ENCODE measurements around the gene FIP1L1.
"Not testable (repeated sequence)": the region's sequence is repeated elsewhere in the genome, so short reads cannot be mapped to it uniquely, and the experiment has no call there.

The FIP1L1 gene, protein sequence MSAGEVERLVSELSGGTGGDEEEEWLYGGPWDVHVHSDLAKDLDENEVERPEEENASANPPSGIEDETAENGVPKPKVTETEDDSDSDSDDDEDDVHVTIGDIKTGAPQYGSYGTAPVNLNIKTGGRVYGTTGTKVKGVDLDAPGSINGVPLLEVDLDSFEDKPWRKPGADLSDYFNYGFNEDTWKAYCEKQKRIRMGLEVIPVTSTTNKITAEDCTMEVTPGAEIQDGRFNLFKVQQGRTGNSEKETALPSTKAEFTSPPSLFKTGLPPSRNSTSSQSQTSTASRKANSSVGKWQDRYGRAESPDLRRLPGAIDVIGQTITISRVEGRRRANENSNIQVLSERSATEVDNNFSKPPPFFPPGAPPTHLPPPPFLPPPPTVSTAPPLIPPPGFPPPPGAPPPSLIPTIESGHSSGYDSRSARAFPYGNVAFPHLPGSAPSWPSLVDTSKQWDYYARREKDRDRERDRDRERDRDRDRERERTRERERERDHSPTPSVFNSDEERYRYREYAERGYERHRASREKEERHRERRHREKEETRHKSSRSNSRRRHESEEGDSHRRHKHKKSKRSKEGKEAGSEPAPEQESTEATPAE

DNA sequence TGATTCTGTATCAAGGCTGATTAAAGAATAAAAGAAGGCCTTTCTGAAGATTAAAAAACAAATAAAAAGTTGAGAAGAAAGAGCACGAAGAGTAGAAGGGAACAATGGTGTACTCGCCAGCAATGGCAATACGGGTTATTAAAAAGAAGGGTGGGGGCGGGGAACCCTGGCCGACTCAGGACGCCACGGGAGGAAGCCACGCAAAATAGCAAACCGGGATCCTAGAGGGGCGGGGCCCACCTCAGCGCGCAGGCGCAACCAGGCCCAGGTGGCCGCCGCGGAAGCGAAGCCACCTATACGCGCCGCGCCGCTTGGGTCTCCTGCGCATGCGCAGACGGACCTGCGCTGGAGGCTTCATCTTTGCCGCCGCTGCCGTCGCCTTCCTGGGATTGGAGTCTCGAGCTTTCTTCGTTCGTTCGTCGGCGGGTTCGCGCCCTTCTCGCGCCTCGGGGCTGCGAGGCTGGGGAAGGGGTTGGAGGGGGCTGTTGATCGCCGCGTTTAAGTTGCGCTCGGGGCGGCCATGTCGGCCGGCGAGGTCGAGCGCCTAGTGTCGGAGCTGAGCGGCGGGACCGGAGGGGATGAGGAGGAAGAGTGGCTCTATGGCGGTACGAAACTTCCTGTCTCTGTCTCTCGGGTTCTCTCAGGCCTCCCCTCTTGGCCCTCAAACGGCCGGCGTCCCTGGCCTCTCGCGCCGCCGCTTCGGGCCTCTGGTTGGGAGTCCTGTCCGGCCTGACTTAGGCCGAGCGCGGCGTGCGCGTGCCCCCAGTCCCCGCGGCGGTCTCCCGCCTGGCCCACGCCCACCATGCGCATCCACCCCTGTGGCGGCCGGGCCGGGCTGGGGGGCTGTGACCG is at the start of gene FIP1L1:
TSS of gene FIP1L1 (plus strand) at position 323 of the 852 bp plus-strand sequence. CDS start at position 521, 198 bp downstream.
- peak; percentile 95 for DNase-seq

DNA sequence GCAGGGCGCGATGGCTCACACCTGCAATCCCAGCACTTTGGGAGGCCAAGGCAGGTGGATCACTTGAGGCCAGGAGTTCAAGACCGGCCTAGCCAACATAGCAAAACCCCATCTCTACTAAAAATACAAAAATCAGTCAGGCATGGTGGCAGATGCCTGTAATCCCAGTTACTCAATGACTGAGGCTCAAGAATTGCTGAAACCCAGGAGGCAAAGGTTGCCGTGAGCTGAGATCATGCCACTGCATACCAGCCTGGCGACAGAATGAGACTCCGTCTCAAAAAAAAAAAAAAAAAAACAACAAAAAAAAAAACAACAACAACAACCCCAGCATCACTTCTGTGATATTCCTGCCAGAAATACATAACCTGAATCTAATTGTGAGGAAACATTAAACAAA is 42.5 kb upstream of the FIP1L1 start:
- not testable (repeated sequence) for DNase-seq

DNA sequence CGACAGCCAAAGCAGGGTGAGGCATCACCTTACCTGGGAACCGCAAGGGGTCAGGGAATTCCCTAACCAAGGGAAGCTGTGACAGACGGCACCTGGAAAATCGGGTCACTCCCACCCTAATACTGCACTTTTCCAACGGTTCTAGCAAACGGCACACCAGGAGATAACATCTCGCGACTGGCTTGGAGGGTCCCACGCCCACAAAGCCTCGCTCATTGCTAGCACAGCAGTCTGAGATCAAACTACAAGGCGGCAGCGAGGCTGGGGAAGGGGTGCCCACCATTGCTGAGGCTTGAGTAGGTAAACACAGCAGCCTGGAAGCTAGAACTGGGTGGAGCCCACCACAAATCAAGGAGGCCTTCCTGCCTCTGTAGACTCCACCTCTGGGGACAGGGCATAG is 37.3 kb upstream of the FIP1L1 start:
- DNase-seq = not testable (repeated sequence)

DNA sequence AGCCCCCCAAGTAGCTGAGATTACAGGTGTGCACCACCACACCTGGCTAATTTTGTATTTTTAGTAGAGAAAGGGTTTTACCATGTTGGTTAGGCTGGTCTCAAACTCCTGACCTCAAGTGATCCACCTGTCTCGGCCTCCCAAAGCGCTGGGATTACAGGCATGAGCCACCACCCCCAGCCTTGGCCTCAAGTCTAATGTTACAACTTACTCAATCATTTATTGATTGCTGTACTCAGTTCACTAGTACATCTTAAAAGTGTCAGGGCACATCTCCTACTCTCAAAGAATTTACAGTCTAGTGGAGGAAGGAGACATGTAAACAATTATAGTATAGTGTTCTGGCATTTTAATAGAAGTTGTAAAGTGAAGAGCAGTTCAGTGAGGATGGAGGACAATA is 31.0 kb upstream of the FIP1L1 start:
- DNase-seq = not testable (repeated sequence)

DNA sequence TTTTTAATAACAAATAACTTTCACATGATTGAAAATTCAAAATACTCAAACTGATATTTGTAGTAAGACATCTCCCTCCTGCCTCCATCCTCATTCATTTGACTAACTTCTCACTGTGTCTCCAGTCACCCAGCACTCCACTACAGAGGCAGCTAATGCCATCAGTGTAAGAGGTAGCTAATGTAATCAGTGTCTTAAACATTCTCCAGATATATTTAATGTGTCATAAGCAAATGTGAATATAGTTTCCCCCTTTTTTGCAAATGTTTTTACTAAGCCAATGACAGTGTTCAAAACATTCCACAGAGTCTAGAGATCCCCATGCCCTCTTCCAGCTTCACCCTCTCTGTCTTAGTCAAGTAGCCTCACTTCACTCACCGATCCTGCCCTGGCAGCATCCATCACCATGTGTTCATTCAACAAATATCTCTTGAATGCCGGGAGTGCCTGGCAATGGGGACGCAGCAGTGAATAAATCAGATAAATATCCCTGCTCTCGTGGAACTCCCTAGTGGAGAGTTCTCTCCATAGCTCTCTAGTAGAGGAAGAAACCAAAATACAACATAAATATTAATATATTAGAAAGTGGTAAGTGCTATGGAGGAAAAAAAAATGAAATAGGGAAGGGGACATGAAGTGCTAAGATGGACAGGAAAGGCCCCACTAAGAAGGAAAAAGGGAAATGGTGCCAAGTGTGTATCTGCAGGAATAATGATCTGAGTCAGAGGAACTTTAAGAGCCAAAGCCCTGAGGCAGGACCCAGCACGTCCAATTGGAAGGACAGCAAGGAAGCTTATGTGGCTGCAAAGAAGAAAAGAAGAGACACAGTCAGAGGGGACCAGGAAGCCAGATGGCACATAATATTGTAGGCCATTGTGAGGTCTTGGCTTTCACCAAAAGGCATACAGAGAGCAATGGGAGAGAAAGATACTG is 30.3 kb upstream of the FIP1L1 start:
- DNase-seq = no peak

DNA sequence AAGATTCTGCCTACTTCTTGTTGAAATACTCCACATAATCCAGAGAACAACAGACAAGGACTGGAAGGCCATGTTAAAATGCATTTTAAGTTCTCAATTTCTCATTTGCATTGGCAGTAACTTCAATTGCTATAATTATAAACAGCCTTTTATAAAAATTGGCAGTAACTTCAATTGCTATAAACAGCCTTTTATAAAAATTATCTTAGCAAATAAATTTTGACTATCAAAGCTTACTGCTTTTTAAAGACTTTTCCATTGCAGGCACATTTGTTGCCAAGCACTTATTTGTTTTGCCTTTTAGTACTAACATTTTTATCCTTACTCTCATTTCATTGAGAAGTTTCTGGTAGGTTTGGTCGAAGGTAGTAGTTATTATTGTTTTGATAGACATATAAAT is 29.4 kb upstream of the FIP1L1 start:
- DNase-seq = no peak

DNA sequence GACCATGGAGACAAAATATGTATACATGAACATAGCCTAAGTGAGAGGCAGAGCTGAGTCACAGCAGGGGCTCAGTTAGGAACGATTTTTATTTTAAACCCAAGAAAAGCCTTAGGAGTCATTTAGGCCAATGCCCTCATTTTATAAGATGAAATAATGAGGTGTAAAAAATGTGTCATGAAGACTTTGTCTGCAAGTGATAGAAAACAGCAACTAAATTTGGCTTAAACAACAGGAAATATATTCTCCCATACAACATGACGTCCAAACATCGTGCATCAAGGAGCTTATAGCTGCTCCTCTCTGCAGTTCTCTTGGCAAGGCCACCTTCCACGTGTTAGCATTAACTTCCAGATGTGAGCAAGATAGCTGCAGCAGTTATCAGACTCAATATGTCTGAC is 28.4 kb upstream of the FIP1L1 start:
- no peak for DNase-seq

DNA sequence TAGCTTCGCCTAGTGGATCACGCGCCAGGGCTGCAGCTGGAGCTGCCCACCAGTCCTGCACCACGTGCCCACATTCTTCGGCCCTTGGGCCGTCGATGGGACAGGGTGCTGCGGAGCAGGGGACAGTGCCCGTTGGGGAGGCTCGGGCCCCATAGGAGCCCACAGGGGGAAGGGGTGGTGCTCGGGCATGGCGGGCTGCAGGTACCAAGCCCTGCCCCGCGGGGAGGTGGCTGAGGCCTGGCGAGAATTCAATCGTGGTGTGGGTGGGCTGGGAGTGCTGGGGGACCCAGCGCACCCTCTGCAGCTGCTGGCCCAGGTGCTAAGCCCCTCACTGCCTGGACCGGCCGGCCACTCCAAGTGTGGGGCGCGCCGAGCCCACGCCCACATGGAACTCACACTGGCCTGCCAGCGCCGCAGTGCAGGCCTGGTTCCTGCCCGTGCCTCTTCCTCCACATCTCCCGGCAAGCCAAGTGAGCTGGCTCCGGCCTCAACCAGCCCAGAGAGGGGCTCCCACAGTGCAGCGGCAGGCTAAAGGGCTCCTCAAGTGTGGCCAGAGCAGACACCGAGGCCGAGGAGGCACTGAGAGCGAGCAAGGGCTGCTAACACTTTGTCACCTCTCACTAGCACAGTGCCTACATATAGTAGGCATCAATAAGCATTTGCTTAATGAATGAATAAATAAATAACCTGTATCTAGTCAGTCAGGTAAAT is 23.3 kb upstream of the FIP1L1 start:
- DNase-seq = no peak

DNA sequence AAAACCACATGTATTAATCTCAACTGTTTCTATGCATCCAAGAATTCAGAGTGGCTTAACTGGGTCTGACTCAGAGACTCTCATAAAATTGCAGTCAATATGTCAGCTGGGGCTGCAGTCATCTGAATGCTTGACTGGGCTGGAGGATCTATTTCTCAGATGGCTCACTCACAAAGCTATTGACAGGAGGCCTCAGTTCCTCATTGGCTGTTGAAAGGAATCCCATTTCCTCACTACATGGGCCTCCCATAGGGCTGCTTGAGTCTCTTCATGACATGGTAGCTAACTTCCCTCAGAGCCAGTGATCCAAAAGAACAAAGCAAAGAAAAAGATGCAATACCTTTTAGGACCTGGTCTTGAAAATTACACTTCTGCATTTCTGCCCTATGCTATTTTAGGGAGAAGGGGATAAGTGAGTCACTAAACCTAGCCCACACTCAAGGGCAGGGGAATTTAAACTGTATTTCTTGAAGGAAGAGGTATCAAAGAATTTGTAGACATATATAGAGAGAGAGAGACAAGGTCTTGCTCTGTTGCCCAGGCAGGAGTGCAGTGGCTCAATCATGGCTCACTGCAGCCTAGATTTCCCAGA is 21.4 kb upstream of the FIP1L1 start:
- DNase-seq = no peak

DNA sequence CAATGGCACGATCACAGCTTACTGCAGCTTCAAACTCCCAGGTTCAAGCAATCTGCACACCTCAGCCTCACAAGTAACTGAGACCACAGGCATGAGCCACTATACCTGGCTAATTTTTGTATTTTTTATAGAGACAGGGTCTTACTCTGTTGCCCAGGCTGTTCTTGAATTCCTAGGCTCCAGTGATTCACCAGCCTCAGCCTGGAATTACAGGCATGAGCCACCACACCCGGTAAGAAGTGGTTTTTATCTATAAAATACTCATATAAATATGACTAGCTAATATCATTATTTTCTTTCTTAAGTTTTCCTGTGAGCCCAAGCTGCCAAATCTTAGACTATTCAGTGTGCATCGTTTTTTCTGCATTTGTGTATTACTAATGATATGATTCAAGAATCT is 16.0 kb upstream of the FIP1L1 start:
- DNase-seq = no peak

DNA sequence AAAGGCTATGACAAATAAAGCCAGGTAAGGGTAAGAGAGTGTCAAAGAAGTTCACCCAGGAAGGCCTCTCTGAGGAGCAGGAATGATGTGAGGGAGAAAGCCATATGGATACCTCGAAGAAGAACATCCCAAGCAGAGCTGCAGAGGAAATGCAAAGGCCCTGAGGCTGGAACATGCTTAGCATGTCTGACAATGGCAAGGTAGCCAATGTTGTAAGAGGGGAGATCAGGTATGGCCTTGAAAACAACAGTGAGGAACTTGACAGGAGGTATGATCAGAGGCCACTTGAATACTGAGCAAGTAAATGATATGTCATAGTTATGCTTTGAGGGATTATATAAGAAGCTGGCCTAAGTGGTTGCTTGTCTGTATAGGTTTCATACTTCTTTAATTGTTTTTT is 15.3 kb upstream of the FIP1L1 start:
- no peak for DNase-seq

DNA sequence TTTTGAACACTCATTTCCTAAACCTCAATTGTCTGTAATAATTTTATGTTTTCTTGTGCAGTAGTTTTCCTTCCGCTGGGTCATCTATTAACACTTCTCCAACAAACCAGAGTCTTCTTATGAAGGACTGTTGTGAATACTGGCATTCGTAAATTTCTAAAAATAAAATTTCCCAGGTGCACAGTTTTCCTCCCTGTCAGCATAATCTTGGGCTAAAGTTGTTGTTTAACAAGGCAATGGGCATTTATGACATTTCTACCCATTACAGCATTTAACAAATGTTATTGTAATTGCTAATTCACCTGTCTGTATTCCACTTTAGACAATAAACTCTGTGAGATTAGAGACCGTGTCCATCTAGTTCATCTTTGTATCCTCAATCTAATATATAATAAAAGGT is 12.8 kb upstream of the FIP1L1 start:
- DNase-seq = no peak

DNA sequence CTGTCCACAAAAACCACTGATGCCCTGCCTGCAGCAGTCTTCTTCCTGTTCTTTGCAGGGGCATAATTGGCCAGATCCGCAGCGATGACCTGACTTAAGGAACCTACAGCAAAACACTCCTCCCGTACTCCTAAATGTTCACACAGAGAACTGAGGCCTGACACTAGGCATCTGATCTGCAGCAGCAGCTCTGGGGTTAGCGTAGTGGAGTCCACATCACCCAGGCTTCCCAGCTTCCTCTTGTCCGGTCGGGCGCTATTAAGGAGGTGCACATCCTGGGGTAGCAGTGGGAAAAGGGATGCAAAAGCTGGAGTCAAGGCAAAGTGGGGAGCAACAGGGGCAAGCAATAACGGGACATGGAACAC is 12.3 kb upstream of the FIP1L1 start:
- DNase-seq = no peak

DNA sequence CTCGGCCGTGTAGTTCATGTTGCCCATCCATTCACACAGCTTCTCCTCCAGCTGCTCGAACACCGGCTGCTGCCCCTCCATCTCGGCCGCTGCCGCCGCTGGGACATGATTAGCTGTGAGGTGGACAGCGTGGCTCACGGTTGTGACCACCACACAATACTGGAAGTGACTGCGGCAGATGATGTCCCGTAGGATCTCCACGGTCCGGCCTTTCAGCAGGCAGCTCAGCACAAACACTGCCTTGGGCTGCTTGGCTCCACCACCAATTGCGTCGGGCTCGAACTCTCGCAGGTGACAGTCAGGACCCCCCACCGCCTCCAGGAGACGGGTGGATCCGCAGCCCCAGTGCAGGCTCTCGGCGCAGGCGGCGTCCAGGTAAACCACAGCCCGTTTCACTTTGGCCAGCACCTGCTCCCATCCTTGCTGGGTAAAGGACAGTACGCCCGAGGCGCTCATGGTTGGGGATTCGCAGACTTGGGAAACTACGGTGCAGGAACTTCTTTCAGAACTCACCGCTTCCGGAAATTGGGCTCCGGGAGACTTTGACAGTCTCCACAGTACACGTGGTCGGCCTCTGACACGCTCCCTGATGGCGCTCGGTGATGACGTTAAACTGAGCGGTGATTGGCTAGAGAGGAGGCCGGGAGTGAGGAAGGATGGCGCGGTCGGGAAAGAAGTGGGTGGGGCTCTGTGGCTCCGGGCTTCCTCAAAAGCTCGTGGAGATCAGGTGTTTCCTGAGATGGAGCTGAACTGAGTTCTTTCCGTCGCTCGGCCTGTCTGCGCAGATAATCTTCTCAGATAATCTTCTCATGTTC is 11.7 kb upstream of the FIP1L1 start, which contains the start of gene SCFD2:
TSS of gene SCFD2 (minus strand) at position 576 of the 815 bp plus-strand sequence.
- DNase-seq = peak; percentile 94

DNA sequence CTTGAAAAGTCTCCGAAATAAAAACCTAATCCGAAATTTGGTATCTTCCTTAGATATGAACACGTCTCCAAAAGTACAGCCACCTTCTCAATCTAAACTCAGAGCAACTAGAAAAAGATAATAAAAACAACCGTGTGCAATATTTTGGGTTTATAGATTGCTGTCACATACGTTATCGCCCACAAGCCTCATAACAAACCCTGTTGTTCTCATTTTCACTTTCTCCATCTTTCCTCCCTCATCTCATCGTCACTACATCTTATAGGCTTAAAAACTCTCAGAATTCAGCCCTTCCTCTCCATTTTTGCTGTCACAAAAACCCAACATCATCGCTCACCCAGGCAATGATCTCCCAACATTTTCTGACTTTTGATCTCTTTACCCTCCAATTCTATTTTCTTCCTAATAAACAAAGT is 11.1 kb upstream of the FIP1L1 start:
- DNase-seq = no peak

DNA sequence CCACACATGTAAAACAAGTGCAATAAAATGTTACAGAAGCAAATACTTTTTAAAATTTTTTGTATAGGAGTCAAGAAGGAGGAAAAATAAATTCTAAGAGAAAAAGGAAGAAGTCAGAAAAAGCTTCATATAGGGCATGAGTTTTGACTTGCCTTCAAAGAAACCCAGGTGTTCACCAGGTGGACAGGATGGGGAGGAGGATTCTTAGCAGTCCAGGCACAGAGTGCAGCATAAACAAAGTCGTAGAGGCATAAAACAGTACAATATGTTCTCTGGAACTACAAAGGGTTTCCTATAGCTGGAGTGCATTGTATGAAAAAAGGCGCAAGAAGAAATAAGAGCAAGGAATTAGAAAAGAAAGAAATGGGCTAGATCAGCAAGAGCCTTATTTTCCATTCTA is 9.7 kb upstream of the FIP1L1 start:
- no peak for DNase-seq

DNA sequence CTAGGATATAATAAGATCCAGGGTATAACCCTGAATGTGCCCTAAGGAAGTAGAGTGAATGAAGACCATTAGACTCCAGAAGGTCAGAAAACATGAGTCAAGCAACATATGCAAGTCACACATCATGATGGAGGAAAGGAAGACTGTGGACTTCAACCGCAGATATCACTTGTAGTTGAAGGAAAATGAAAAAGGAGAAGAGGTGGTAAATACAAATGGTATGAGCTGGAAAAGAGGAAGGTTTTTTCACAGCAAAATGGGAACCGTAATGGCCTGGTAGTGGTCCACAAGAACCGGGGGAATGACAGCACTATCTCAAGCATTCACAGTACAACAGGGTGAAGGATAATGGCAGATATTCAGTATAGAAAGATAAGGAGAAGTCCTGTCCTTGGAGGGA is 6.4 kb upstream of the FIP1L1 start:
- no peak for DNase-seq

DNA sequence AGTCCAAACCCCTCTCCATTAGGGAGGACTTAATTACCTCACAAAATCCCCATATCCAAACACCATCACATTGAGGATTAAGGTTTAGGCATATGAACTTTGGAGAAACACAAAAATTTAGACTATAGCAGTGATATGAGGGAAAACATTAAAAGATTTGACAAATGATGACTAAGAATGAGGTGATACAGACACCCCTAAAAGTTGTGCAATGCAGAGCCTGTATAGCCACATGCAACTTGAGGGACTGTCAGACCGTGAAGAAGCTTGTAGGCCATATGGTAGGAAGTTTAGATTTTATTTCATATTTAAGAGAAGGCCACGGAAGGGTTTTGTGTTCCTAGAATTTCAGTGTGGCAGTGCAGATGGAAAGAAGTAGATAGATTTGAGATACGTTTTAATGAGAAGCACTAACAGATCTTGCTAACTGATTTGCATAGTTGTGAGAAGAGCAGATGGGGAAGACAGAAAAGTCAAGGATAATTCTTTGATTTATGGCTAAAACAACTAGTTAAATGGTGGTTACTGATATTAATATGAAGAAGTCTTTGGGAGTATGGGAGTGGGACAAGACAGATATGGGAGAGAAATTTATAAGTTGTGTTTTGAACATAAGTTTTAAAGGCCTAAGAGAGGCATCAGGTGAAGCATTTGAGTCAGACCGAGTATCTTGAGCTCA is 5.5 kb upstream of the FIP1L1 start:
- DNase-seq = no peak

DNA sequence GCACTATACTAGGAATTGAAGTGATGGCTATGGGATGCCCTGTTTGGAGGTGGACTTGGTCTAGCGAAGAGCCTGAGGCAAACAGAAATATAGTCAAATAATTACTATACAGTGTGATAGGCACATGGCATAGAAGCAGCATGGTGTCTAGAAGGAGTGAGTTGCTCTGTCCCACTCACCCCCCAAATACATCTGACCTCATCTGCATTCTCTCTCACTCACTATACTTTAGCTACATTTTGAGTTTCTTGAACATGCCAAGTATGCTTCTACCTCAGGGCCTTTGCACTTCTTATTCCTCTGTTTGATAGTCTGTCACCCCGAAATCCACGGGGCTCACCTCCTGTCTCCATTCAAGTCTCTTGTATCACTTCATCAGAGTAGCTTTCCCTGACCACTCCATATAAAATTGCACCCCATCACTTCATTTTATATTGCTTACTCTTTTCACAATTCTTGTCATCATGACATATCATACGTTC is 2.6 kb upstream of the FIP1L1 start:
- no peak for DNase-seq

DNA sequence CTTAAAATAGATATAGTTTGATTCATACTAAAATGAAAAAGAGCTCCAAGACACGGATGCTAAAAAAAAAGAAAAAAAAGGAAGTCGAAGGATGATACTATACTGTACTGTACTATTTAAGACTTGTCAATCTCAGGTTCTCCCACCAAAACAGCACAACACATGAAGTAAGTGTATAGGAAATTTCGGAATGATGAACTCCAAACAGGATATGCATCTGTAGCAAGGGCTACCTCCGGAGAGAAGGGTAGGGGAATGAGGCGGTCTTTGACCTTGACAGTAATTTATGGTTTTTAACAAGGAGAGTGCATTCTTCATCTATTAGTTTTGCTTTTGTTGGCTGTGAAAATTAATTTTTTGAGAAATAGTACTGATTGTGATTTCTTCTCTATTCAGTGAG is 541 bp upstream of the FIP1L1 start:
- DNase-seq = no peak

Measured in activated gamma-delta T cell treated with Interleukin-2 at 50 U/mL for 16 hours (primary cell).